Coronary artery (tissue), 2 donors: ENCODE data around the gene CAMTA1.

Source experiments
- DNase-seq: peaks from one replicate; pipeline ENCODE4 v3.0.0-alpha.2; 2017; ENCODE audit warnings: low spot score
- H3K27ac ChIP-seq, 2 donors: fragments of 200-600 bp; sonication (generic); one replicate each; pipeline ENCODE4 v1.5.1; 2016 to 2019
- H3K4me3 ChIP-seq: fragments of 200-600 bp; sonication (generic); 2 replicates; pipeline ENCODE4 v1.5.1; 2016; ENCODE audit warnings: mild to moderate bottlenecking, moderate library complexity
- CTCF ChIP-seq: fragments of 200-600 bp; sonication (generic); IDR thresholded peaks from one replicate; pipeline ENCODE4 v1.5.1; 2019; ENCODE audit warnings: antibody characterized with exemption

Gene CAMTA1

GRCh38 chr1:7493711-7494454 is 708.6 kb downstream of the CAMTA1 start:
- H3K4me3 ChIP-seq: no peak overlapping the region
- no peak for DNase-seq
- H3K27ac ChIP-seq: no peak overlapping the region
- TF ChIP-seq CTCF: no peak

GRCh38 chr1:7495962-7496361 is 710.7 kb downstream of the CAMTA1 start:
- Histone ChIP-seq H3K27ac (no peak overlapping the region), H3K4me3 (no peak overlapping the region)
- no peak for DNase-seq
- no peak for TF ChIP-seq CTCF

- H3K4me3 ChIP-seq: no peak overlapping the region
- no peak for DNase-seq
- TF ChIP-seq CTCF: no peak
- H3K27ac ChIP-seq: no peak overlapping the region
Measured at GRCh38 chr1:7497107-7497637, 711.9 kb downstream of the CAMTA1 start.

GRCh38 chr1:7500381-7501083 is 715.3 kb downstream of the CAMTA1 start:
- Histone ChIP-seq H3K27ac (no peak overlapping the region), H3K4me3 (no peak overlapping the region)
- DNase-seq: no peak
- no peak for TF ChIP-seq CTCF

- TF ChIP-seq CTCF: no peak
- Histone ChIP-seq H3K4me3 (no peak overlapping the region), H3K27ac (no peak overlapping the region)
- DNase-seq: no peak
Measured at GRCh38 chr1:7501084-7501491, 715.8 kb downstream of the CAMTA1 start.

GRCh38 chr1:7501723-7502603 is 716.7 kb downstream of the CAMTA1 start:
- TF ChIP-seq CTCF: no peak
- no peak overlapping the region for H3K4me3 ChIP-seq
- no peak for DNase-seq
- no peak overlapping the region for H3K27ac ChIP-seq
